GM18520 (cell line): ENCODE results near the gene SEBOX.
"Not testable (repeated sequence)": the region's sequence is repeated elsewhere in the genome, so short reads cannot be mapped to it uniquely, and the experiment has no call there.

Experiments used
- ATAC-seq: cut with Tn5 transposase; IDR thresholded peaks from one replicate; pipeline ENCODE4 v1.9.1; 2021; ENCODE audit not compliant: unreplicated experiment

Gene SEBOX

DNA sequence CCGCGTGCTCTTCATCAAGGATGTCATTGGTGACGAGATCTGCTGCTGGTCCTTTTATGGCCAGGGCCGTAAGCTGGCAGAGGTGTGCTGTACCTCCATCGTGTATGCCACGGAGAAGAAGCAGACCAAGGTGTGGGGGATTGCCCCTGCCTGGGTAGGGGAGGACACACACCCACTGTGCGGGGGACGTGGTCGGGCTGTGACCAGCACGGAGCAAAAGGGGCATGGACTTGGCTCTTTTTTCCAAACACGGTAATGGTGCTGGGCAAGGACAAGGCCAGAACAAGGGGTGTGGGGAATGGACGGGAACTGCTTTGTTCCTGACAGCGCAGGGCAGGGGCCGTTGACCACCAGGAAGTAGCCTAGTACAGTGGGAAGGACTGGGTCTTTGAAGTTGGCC lies 22.7 kb downstream of the SEBOX start:
- ATAC-seq = no peak

DNA sequence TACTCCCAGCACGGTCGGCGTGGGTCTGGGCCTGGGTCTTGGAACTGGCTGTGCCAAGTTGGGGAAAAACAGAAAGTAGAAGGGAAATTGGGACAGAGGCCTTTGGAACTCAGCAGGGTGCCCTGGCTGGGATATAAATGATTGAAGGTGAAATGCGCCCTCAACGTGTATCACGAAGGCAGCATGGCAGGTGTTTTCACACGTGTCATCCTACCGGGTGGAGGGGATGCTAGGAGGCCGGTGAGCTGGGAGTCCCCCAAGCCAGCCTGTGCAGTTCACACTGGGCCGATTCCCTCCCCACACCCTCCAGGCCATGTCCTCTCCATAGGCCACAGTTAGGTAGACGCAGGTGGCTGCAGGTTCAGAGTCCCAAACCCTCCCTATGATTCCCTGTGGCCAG lies 23.5 kb downstream of the SEBOX start:
- ATAC-seq = no peak

DNA sequence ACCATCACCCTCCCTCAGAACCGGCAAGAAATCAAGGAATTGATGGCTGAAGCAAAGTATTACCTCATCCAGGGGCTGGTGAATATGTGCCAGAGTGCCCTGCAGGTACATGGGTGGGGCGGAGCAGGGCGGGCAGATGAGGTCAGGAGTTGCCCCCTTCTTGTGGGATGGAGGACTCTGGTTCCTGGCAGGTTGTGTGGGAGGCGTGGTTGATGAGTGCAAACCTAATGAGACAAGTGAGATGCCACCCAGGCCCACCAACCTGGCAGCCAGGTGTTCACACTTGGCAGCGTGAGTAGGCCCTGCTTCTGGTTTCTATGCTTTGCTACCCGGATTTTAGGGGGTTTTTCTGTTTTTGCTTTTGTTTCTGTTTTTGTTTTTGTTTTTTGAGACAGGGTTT lies 24.6 kb downstream of the SEBOX start:
- ATAC-seq = no peak

DNA sequence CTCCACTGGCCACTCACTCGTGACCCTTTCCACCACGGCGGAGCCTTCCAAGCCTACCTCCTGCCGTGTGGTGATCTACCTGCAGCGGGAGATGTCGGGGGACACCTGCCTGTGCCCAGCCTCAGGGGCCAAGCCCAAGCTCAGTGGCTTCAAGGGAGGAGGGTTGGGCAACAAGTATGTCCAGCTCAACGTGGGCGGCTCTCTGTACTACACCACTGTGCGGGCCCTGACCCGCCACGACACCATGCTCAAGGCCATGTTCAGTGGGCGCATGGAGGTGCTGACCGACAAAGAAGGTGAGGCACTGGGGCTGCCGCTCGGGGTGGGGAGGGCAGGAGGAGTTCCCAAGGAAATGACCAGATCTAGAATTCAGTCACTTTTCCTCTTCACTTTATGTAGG lies 25.6 kb downstream of the SEBOX start:
- ATAC-seq = no peak

DNA sequence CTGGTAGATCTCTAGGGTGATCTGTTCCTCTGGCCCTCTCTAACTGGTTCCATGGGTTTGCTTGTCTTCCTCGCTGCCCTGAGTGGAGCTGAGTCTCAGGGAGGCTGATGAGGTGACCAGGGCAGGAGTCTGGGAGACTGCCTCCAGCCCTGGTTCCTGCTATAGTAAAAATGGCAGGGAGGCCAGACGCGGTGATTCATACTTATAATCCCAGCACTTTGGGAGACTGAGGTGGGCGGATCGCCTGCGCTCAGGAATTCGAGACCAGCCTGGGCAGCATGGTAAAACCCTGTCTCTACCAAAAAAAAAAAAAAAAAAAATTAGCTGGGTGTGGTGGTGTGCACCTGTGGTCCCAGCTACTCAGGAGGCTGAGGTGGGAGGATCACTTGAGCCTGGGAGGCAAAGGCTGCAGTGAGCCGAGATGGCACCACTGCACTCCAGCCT lies 26.2 kb downstream of the SEBOX start:
- ATAC-seq = not testable (repeated sequence)

DNA sequence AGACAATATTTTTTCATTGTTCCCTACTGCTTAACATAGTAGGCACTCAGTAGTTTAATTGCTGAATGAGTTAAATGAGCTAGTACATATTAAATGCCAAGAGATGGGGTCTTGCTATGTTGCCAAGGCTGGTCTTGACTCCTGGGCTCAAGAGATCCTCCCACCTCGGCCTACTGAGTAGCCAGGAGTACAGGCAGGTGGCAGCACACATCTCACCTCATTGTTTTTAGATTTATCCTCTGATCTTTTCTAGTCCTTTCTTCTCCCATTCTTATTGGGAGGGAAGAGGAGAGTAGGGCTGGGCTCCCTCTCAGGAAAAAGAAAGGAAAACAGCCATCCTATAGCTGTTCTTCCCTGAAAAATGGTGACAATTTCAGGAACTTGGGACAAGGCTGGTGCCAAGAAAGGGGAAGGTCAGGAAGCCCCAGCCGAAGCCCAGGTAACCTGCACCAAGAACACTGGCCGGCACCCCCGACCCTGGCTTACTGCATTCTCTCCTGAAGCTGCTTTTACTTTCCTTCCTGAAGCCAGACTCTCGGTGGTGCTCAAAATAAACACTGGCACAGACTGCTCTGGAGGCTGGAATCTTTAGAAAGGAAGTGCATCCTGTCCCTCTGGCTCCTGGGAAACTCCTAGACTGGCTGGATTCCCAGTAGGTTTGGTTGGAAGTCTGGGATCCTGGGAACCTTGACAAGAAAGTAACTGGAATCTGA lies 26.8 kb downstream of the SEBOX start:
- ATAC-seq = no peak

DNA sequence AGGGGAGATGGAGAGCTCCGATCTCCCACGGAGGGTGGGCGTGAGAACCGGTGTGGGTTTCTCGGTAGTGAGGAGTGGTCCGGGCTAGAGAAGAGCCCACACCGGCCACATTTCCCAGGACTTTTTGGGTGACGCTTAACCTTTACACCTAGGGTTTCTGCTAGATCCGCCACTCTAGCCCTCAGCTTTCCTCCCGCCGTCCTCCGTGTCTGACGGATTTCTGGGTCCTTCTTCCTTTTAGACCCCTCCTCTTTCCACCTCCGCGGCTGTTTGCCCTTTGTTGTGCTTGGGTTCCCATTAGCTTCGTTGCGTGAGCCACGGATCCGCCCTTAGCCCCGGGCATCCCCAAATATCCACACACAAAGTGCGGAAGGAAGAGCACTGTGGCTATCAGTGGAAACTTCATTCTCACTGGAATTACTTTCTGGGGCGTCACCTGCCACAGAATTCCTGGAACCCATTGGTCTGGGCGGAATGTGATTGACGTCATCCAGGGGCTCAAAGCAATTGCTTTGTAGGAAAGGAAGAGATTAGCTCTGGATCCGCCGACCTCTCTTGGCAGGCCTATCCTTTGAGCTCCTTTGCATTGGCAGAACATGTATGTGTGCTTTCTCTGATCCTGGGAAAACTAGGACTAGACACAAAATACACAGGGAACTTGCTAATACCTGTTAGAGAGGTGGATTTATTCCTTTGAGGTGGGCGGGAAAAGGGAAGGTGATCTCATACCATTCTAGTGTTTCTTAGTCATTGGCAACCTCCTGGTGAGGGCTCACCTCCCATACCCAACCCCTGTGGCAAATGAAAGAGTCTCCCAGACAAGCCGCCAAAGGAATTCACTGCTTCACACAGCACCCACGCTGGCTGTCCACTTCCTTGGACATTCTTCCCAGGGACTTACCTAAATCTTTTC lies 28.8 kb downstream of the SEBOX start:
- ATAC-seq = no peak

DNA sequence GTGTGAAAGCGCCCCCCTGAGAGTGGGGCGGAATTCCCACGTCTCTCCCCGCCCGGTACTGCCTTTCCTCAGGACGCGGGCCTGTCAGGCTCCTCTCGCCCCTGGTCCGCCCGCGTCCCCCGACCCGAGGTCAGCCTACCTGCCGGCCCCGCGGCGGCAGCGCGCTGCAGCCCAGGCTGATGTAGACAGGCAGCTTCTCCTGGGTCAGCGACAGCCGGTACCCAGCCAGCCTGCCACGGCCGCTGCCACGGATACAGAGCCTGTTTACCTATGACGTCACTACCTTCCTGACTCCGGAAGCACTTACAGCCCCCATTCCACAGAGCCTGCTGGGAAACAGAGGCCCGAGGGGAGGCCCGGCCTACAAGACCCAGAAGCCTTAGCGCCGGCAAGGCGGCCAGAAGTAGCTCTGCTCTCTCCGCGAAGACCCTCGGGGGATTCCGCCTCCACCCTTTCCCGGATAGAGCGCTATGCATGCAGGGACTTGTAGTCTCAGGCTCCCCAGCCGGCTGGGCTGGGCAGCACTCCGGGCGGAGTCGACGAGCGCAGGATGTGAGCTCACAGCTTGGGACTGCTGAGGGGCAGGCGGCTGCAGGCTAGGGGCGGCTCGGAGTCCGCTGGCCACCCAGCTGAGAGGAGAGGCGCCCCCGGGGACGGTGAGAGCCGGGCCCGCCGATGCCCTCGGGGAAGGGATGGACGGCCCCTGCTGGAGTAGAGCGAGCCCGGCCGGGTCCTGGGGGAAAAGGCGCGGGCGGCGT lies 29.6 kb downstream of the SEBOX start, which contains the start of the genes IFT20 and TNFAIP1:
IFT20 (minus strand) TSS at position 272 of the 758 bp plus-strand sequence. CDS start 3,487 bp downstream, outside the sequence.
TNFAIP1 (plus strand) TSS at position 561 of the 758 bp plus-strand sequence. CDS start 3,761 bp downstream, outside the sequence.
- ATAC-seq = peak; percentile 96

DNA sequence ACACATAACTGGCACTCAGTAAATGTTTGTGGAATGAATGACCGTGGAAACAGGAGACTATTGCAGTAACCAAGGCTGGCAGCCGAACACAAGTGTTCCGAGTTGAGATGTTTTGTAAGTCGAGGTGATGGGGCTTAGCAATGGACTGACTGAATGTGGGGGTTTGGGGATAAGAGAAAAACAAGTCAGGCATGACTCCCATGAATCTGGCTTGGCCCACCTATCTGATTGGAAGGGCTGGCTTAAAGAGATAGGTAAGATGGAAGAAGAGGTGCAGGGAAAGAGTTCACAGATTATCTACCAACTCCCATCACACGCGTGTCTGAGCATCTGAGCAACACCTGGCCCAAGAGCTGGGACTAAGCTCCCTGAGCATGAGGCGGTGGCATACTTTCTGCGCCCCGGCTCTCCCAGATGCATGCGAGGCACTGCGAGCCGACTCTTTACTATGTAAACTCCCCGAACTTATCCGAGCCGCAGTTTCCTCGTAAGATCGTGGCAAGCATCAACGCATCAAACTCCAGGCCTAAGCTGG lies 30.3 kb downstream of the SEBOX start:
- no peak for ATAC-seq

DNA sequence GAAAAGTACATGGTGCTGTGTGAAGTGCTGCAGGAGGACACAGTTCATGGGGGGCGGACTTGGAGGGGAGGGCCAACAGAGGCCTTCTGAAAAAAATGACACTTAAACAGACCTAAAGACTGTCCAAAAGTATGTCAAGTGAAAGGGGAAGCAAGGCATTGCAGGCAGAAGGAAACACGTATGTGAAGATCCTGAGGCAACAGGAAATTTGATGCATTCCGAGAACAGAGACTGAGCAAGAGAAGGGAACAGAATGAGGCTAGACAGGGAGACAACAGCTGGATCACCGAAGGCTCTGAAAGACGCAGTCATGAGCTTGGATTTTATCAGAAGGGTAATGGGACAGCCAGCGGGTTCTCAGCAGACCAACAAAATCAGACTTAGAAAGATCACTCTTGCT lies 30.8 kb downstream of the SEBOX start:
- no peak for ATAC-seq

DNA sequence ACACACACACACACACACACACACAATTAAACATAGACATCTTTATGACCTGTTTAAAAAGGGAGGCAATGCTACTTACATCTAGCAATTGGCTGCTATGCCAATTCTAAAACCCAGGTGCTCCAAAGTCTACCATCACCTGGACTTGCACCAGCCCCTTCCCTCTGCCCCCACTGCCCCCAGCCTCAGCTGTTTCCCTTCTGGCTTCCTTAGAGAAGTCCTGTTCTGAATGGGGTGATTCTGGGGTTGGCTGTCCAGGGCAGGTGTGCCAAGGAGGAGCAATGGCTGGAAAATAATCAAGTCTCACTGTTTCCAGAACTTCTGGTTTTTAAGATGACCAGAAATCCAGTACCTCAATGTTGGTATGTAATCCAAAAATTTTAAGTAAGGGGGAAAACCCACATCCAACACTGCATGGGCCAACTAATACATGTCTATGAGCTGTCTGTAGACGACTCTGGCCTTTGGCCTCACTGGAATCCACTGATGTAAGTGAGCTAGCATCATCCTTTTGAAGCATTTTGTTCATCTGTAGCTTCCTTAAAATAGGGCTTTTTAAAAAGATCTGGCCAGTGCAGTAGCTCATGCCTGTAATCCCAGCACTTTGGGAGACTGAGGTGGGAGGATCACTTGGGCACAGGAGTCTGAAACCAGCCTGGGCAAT lies 31.8 kb downstream of the SEBOX start:
- no peak for ATAC-seq

DNA sequence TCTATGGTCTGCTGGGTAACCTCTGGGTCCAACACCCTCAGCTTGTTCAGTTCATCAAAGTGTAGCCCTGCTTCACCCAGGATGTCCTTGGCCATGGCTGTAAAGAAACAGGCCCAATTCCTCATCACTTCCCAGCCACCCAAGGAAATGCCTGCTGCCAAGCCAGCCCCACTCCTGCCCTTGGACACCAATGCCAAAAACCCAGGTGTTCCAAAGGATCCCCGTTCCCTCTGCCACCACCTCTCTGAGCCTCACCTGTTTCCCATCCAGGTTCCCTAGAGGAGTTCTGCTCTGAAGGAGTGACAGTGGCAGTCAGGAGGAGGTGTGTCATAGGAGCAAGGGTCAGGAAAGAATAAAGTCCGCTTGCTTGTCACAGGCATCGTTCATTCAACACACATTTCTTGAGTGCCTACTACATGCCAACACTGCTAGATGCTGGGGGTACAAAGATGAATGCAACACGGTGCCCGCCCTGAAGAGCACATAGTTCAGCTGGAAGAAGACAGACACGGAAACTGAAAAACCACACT lies 33.0 kb downstream of the SEBOX start:
- ATAC-seq = no peak

DNA sequence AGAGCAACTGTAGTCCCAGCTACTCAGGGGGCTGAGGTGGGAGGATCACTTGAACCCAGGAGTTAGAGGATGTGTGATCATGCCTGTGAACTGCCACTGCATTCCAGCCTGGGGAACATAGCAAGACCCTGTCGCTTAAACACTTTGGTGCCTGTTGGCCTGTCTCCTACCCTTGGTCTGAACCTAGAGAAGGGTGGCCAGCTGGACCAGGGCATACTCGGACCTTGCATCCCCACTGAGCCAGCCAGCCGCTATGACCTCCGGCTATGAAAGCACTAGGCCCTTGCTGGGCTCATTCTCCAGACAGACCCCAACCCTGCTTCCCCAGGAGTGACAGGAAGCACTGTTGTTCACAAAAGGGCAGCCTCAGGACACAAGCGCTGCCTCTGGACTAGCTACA lies 34.3 kb downstream of the SEBOX start:
- ATAC-seq = no peak

DNA sequence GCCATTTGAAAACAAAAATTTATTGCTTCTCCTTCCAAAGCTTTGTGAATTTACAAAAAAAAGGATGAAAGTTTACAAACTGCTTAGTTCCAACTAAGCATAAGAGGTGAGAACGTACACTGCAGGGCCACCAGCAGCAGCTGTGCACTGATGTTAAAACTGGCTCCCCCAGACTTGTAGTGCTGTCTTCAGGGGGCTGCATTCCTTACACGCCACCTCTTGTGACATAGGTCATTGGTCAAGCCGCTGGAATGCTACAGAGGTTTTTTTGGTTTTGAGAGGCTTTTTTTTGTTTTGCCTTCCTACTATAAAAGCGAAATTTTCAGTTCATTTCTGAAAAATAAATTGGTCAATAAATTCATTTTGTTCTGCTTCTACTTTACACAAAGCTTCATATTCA lies 36.7 kb downstream of the SEBOX start:
- ATAC-seq = no peak

DNA sequence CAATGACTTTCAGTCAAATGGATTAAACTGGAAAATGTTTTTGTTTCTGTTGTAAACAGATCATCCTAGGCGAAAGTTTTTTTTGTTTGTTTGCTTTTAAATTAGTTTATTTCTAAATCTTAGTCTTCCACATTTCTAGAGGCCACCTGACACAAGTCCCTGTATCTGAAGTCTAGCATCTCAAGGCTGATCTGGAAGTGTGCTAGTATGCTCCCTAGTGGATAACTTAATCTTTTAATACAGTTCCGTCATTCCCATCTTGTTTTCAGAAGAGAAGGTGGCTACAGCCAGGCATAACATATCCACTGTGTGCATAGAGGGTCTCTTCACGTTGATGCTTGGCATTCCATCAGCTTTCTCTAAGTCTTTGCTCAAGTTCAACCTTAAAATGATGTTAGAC lies 37.3 kb downstream of the SEBOX start:
- ATAC-seq = no peak

DNA sequence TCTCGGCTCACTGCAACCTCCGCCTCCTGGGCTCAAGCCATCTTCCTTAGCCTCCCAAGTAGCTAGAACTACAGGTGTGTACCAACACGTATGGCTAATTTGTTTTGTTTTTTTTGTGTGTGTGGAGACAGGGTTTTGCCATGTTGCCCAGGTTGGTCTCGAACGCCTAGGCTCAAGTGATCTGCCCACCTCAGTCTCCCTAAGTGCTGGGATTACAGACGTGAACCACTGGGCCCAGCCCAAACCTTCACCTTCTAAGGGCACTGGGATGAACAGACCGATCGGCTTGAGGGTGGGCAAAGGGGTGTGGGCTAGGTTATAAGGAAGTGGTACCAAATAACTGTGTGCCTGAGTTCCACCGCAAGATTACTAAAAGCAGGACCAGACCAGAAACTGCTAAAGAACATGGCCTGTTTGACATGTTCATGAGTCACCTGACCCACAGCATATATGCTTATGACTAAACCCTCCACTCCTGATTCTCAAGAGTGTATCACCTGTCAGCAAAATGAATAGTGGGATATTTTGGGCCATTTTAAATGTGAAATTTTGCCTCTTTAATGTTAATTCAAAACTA lies 37.9 kb downstream of the SEBOX start:
- peak; percentile 43 for ATAC-seq

DNA sequence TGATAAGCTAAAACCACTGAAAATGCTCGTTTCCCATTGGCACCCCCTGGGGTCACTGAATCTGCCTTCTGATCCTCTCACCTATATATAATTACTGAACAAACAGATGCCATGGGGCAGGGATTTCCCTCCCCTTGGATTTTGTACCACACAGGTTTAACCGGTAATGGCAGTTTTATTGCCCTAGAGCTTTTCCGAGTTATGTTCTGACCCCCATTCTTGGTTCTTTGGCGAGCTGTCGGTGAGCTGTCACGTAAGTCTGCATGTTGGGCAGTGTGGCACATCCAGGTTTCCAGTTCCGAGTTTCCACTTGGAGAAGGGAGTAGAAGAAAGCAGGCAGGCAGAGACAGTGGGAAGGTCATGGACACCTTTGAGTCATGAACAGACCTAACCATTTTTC lies 38.9 kb downstream of the SEBOX start:
- no peak for ATAC-seq

DNA sequence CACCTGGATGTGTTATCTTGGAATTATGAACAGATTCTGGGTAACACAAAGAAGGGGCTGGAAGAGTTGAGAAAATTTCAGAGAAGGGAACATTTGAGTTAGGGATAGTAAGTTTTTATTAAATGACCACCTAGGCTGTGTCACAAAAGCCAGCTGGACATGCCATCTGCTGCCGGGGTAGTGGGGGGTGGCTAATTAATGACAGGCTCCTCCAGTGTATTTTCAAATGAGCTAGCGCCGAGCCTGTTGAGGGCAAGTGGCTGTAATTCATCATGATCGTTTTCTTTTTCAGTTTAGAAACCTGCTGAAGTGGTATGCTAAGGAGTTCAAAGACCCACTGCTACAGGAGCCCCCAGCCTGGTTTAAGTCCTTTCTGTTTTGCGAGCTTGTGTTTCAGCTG lies 39.8 kb downstream of the SEBOX start:
- ATAC-seq = no peak

DNA sequence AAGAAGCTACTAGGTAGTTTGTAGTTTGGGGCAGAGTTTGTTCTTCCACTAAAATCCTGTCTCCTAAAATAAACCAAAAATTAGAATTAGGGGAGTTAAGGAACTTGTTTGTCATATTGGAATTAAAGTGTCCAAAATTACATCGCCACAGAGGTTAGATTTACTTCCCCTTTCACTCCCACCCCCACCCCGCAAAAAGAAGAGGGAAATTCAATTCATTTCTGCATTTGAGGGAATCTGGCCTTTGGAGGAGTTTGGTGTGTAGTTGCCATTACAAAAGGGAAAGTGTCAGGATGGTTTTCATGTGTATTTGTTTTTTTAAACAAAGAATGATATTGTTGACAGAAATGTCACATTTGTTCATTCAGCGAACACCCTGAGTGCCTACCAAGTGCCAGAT lies 40.2 kb downstream of the SEBOX start:
- no peak for ATAC-seq

DNA sequence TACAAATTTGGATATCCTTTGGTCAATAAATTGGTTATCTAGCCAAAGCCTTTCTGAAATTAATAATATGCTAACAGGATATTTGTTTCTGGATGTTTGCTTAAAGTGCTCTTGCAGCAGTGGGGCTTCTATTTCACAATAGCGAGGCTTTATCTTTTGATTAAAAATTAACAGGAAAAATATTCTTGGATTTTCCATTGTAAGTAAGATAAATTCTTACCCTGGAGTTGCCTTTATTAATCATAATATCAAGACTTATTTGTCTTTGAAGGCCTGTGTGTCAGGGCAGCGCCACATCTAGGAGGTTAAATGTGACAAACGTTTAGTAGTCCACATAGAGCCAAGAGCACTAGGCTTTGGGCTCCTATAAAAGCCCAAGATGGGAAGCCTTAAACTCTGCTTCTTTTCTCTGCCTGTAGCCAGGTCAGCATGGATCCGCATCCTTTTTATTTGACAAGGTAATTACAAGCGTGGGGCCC lies 40.7 kb downstream of the SEBOX start:
- no peak for ATAC-seq
